Gastroesophageal sphincter (tissue), 4 donors: ENCODE measurements around the gene GPR62. TPM values are rescaled to one million over a fixed set of nuclear protein-coding genes. Genes with fewer than 3 reads are reported as not detected.

Experiments
- ATAC-seq: fragments of 150-250 bp; one replicate; pipeline ENCODE4 v1.9.1; 2016; ENCODE audit warnings: mild to moderate bottlenecking, moderate library complexity
- H3K27ac ChIP-seq, 4 donors: fragments of 200-600 bp; sonication (generic) in 3 of 4; 1 replicate in 3 of 4; 2 replicates in 1 of 4; pipeline ENCODE4 v1.5.1; 2016 to 2019
- H3K27me3 ChIP-seq: fragments of 200-600 bp; sonication (generic); one replicate; pipeline ENCODE4 v1.5.1; 2019
- H3K36me3 ChIP-seq, 2 donors: fragments of 200-600 bp; sonication (generic); one replicate each; pipeline ENCODE4 v1.5.1; 2019; ENCODE audit warnings: control low read depth in 1 of 2
- H3K4me1 ChIP-seq, 3 donors: fragments of 200-600 bp; sonication (generic); 1 replicate in 2 of 3; 2 replicates in 1 of 3; pipeline ENCODE4 v1.5.1; 2016 to 2019; ENCODE audit warnings: control low read depth in 2 of 3
- H3K4me3 ChIP-seq, 2 donors: fragments of 200-600 bp; sonication (generic); one replicate each; pipeline ENCODE4 v1.5.1; 2019; ENCODE audit warnings: mild to moderate bottlenecking in 1 of 2, moderate library complexity in 1 of 2
- H3K9me3 ChIP-seq, 3 donors: fragments of 200-600 bp; sonication (generic); one replicate each; pipeline ENCODE4 v1.5.1; 2017 to 2019; ENCODE audit warnings: control low read depth in 2 of 3
- CTCF ChIP-seq, 4 experiments: fragments of 200-600 bp in 2 of 4; fragments of 450-650 bp in 2 of 4; sonication (generic) in 1 of 4; IDR thresholded peaks; one replicate each; pipeline ENCODE4 v1.5.1; 2017 to 2019; ENCODE audit warnings: antibody characterized with exemption in 4 of 4, mild to moderate bottlenecking in 2 of 4, moderate library complexity in 2 of 4
- EP300 ChIP-seq: sonication (generic); formaldehyde crosslinking; IDR thresholded peaks from one replicate; pipeline ENCODE4 v1.6.1; 2017; ENCODE audit warnings: antibody characterized with exemption, mild to moderate bottlenecking
- POLR2A ChIP-seq, 2 donors: fragments of 450-650 bp; IDR thresholded peaks; one replicate each; pipeline ENCODE4 v1.6.1; 2017; ENCODE audit warnings: antibody characterized with exemption in 2 of 2, mild to moderate bottlenecking in 2 of 2, moderate library complexity in 1 of 2
- POLR2AphosphoS5 ChIP-seq: sonication (generic); formaldehyde crosslinking; IDR thresholded peaks from one replicate; pipeline ENCODE4 v1.6.1; 2017; ENCODE audit warnings: antibody characterized with exemption
- WGBS, 2 donors: methylation state at CpG; one replicate each; pipeline ENCODE4 v1.1.5; 2018; ENCODE audit warnings: low coverage in 1 of 2; 5-methylcytosine and 5-hydroxymethylcytosine counted together
- total RNA-seq, 4 donors: library from RNA; depleted of rRNA; stranded (reverse); fragments of >200 nt; gene quantifications; one replicate each; pipeline ENCODE4 v1.1.0, GENCODE V29; 2016

GPR62 gene
- total RNA-seq, 4 donors from 2014 or later: 0.31 TPM; not detected in 3

GRCh38 chr3:51963951-51964451, 8.8 kb downstream of the GPR62 start:
- Histone ChIP-seq H3K27me3 (no peaks in the 10 kb centered on the region), H3K9me3 (no peaks in the 10 kb centered on the region), H3K4me1 (peaks cover 0 to 71% (median 30%) of the 10 kb centered on the region in 3 donors), H3K36me3 (peaks cover 0 to 26% of the 10 kb centered on the region in 2 donors), H3K27ac (peak overlapping the region in 3 of 4 donors; percentile 17 to 98 (median 19)), H3K4me3 (no peak overlapping the region)
- ATAC-seq: no peak
- 50 to 64% methylated on average over 2 to 7 of the region's 12 CpGs for WGBS, 2 donors
- TF ChIP-seq CTCF (IDR thresholded peaks at IDR 0.05) (no peak), POLR2AphosphoS5 (no peak), EP300 (no peak)

GRCh38 chr3:51964521-51964920, 9.3 kb downstream of the GPR62 start:
- Histone ChIP-seq H3K9me3 (no peaks in the 10 kb centered on the region), H3K36me3 (peaks cover 0 to 20% of the 10 kb centered on the region in 2 donors), H3K4me1 (peaks cover 0 to 76% (median 30%) of the 10 kb centered on the region in 3 donors), H3K27me3 (no peaks in the 10 kb centered on the region), H3K4me3 (no peak overlapping the region), H3K27ac (peak overlapping the region in 2 of 4 donors; percentile 19 to 98)
- no CpG with 5 or more reads among the region's 4 CpGs for WGBS, 2 donors
- ATAC-seq: no peak
- TF ChIP-seq EP300 (no peak), POLR2A (IDR thresholded peaks at IDR 0.05) (no peak), POLR2AphosphoS5 (no peak), CTCF (IDR thresholded peaks at IDR 0.05) (no peak)

GRCh38 chr3:51966016-51966415, 10.8 kb downstream of the GPR62 start:
- 64% methylated on average over 2 of the region's 2 CpGs; no CpG with 5 or more reads in 1 of the 2 donors for WGBS, 2 donors
- no peak for TF ChIP-seq POLR2A (IDR thresholded peaks at IDR 0.05)
- no peak for TF ChIP-seq CTCF (IDR thresholded peaks at IDR 0.05)
- H3K4me3 ChIP-seq: peak overlapping the region in 1 of 2 donors; percentile 91
- H3K27ac ChIP-seq: peak overlapping the region in 3 of 4 donors; percentile 10 to 98 (median 96)
- peaks cover 0 to 77% (median 30%) of the 10 kb centered on the region in 3 donors for H3K4me1 ChIP-seq
- H3K9me3 ChIP-seq: no peaks in the 10 kb centered on the region
- no peaks in the 10 kb centered on the region for H3K27me3 ChIP-seq
- no peak for ATAC-seq
- H3K36me3 ChIP-seq: peaks cover 0 to 11% of the 10 kb centered on the region in 2 donors

- WGBS, 2 donors: 70% methylated on average over 2 of the region's 5 CpGs; no CpG with 5 or more reads in 1 of the 2 donors
- peaks cover 0 to 11% of the 10 kb centered on the region in 2 donors for H3K36me3 ChIP-seq
- TF ChIP-seq POLR2A (IDR thresholded peaks at IDR 0.05): no peak
- TF ChIP-seq POLR2AphosphoS5: no peak
- no peak for TF ChIP-seq CTCF (IDR thresholded peaks at IDR 0.05)
- no peak for TF ChIP-seq EP300
- peaks cover 0 to 76% (median 30%) of the 10 kb centered on the region in 3 donors for H3K4me1 ChIP-seq
- no peaks in the 10 kb centered on the region for H3K27me3 ChIP-seq
- H3K4me3 ChIP-seq: peak overlapping the region; percentile 62 to 91
- H3K9me3 ChIP-seq: no peaks in the 10 kb centered on the region
- no peak for ATAC-seq
- peak overlapping the region; percentile 52 to 98 (median 94) for H3K27ac ChIP-seq
These were observed 11.3 kb downstream of the GPR62 start for GRCh38 chr3:51966486-51966885.

- Histone ChIP-seq H3K9me3 (no peaks in the 10 kb centered on the region), H3K27me3 (no peaks in the 10 kb centered on the region), H3K36me3 (peaks cover 0 to 11% of the 10 kb centered on the region in 2 donors), H3K4me1 (peaks cover 0 to 71% (median 30%) of the 10 kb centered on the region in 3 donors), H3K4me3 (peak overlapping the region; percentile 62 to 91), H3K27ac (peak overlapping the region; percentile 52 to 98 (median 94))
- no CpG with 5 or more reads among the region's 33 CpGs for WGBS, 2 donors
- peak; percentile 8 for ATAC-seq
- TF ChIP-seq EP300 (no peak), POLR2A (IDR thresholded peaks at IDR 0.05) (no peak), CTCF (IDR thresholded peaks at IDR 0.05) (no peak), POLR2AphosphoS5 (no peak)
These were observed 11.8 kb downstream of the GPR62 start for GRCh38 chr3:51966922-51967383.
